HepG2 (cell line): ENCODE measurements around the gene CNOT10. TPM values are rescaled to one million over a fixed set of nuclear protein-coding genes. Genes with fewer than 3 reads are reported as not detected.
A peak's percentile ranks its signal among the peaks of the same experiment; 100 is the strongest.

Experiments used
- CEBPB ChIP-seq: IDR thresholded peaks from 2 replicates; pipeline ENCODE4 v1.6.1; 2011; ENCODE audit warnings: low read depth, low read length, improper control_type of control experiment, borderline replicate concordance
- CTCF ChIP-seq: sonication (generic); formaldehyde crosslinking; IDR thresholded peaks from 2 replicates; pipeline ENCODE4 v1.5.0; 2020; ENCODE audit warnings: mild to moderate bottlenecking, missing genetic modification reagents, moderate library complexity
- MAX ChIP-seq: IDR thresholded peaks from 2 replicates; pipeline ENCODE4 v1.6.1; 2012; ENCODE audit warnings: inconsistent platforms
- RAD21 ChIP-seq: fragments of 450-650 bp; formaldehyde crosslinking; IDR thresholded peaks from 2 replicates; pipeline ENCODE4 v1.5.0; 2020; ENCODE audit warnings: mild to moderate bottlenecking
- SAP130 ChIP-seq: IDR thresholded peaks from 2 replicates; pipeline ENCODE4 v1.6.1; 2016; ENCODE audit warnings: low read depth
- SMC3 ChIP-seq: IDR thresholded peaks from 2 replicates; pipeline ENCODE4 v1.6.1; 2011; ENCODE audit warnings: low read length, improper control_type of control experiment
- SOX13 ChIP-seq, 3 experiments: fragments of 450-650 bp in 1 of 3; sonication (generic) in 1 of 3; formaldehyde crosslinking in 1 of 3; IDR thresholded peaks in 2 of 3; conservative IDR thresholded peaks in 1 of 3; 2 replicates each; pipeline versions ENCODE4 v1.5.0 to v1.6.1; 2016 to 2020; ENCODE audit warnings: antibody characterized with exemption in 1 of 3, mild to moderate bottlenecking in 1 of 3, missing compliant biosample characterization in 1 of 3, missing genetic modification reagents in 1 of 3, moderate library complexity in 1 of 3
- STAG1 ChIP-seq: sonication (generic); formaldehyde crosslinking; IDR thresholded peaks from 2 replicates; pipeline ENCODE4 v1.4.0; 2020; ENCODE audit warnings: missing genetic modification reagents
- ZFX ChIP-seq: sonication (generic); formaldehyde crosslinking; IDR thresholded peaks from 2 replicates; pipeline ENCODE4 v1.4.0; 2020; ENCODE audit warnings: mild to moderate bottlenecking, low read depth, missing genetic modification reagents, moderate library complexity
- ZNF264 ChIP-seq: sonication (generic); formaldehyde crosslinking; IDR thresholded peaks from 2 replicates; pipeline ENCODE4 v1.4.0; 2020; ENCODE audit warnings: missing genetic modification reagents
- ZNF292 ChIP-seq: sonication (generic); formaldehyde crosslinking; IDR thresholded peaks from 2 replicates; pipeline ENCODE4 v1.8.1; 2022; ENCODE audit warnings: mild to moderate bottlenecking, low read depth, missing genetic modification reagents, borderline replicate concordance
- ZNF331 ChIP-seq: sonication (generic); formaldehyde crosslinking; IDR thresholded peaks from 2 replicates; pipeline ENCODE4 v1.4.0; 2020; ENCODE audit warnings: missing genetic modification reagents
- ZNF616 ChIP-seq: sonication (generic); formaldehyde crosslinking; IDR thresholded peaks from 2 replicates; pipeline ENCODE4 v1.5.0; 2020; ENCODE audit warnings: low read depth, mild to moderate bottlenecking, missing genetic modification reagents
- ZNF639 ChIP-seq: conservative IDR thresholded peaks from 2 replicates; pipeline ENCODE4 v1.6.1; 2018; ENCODE audit warnings: missing genetic modification reagents
- ZNF644 ChIP-seq: IDR thresholded peaks from 2 replicates; pipeline ENCODE4 v1.6.1; 2016; ENCODE audit warnings: low read depth
- ZNF687 ChIP-seq: sonication (generic); formaldehyde crosslinking; IDR thresholded peaks from 2 replicates; pipeline ENCODE4 v1.5.1; 2020; ENCODE audit warnings: mild to moderate bottlenecking, missing genetic modification reagents, moderate library complexity
- polyA plus RNA-seq, 8 experiments: library from polyadenylated mRNA; depleted of rRNA in 3 of 8; stranded (reverse) in 7 of 8; unstranded in 1 of 8; fragments of >200 nt; fragmentation: Illumina TruSeq in 4 of 8; extraction: Trizol in 4 of 8; gene quantifications; 2 replicates each; pipeline versions ENCODE4 v1.2.1 to v1.2.3, GENCODE V29; 2011 to 2016; ENCODE audit warnings: low read depth in 4 of 8, missing spikeins in 1 of 8, mixed read lengths in 1 of 8; ENCODE audit not compliant: insufficient read depth in 1 of 8
- total RNA-seq, 5 experiments: library from RNA; depleted of rRNA; stranded (reverse); fragments of >200 nt; fragmentation: Illumina TruSeq; extraction: Trizol; gene quantifications; 2 replicates each; pipeline ENCODE4 v1.2.3, GENCODE V29; 2016; ENCODE audit warnings: low read depth in 1 of 5

CNOT10 gene
- total and polyA plus RNA-seq, 2 of the 13 experiments (the other 11 are each of a cell fraction or from before 2014, with no cell fraction given), result 21.2 to 34.1 TPM

GRCh38 chr3:32778389-32778788 is 93.4 kb downstream of the CNOT10 start (continued):
- TF ChIP-seq ZNF639, result no peak
- peak; percentile 26; the same call in 1 of the 2 replicates for TF ChIP-seq STAG1 (CRISPR knock-in tag)
- no peak for TF ChIP-seq ZNF264
- peak; percentile 63; the same call in 1 of the 2 replicates for TF ChIP-seq CEBPB
- 0 out of 2 replicates have a peak, but pooled peaks have one; percentile 19 for TF ChIP-seq ZNF644 (CRISPR knock-in tag)
- peak; percentile 50 for TF ChIP-seq CTCF (CRISPR knock-in tag)
- no peak for TF ChIP-seq ZNF616
- TF ChIP-seq ZFX (CRISPR knock-in tag), result peak; percentile 23; the same call in 1 of the 2 replicates
- no peak for TF ChIP-seq SOX13 (IDR thresholded peaks at IDR 0.05)
- 0 out of 4 replicates have a peak, but pooled peaks of 1 of the 2 experiments have one; percentile 27 for TF ChIP-seq SOX13 (CRISPR knock-in tag; conservative IDR thresholded peaks at IDR 0.05 in 1 of 2, IDR thresholded peaks at IDR 0.05 in 1 of 2)
- peak; percentile 91 for TF ChIP-seq ZNF331 (CRISPR knock-in tag)
- peak; percentile 18; the same call in 1 of the 2 replicates for TF ChIP-seq ZNF687 (CRISPR knock-in tag)
- peak; percentile 53; the same call in 1 of the 2 replicates for TF ChIP-seq ZNF292
- TF ChIP-seq MAX, result peak; percentile 15; the same call in 1 of the 2 replicates
- peak; percentile 27; the same call in 1 of the 2 replicates for TF ChIP-seq SAP130 (CRISPR knock-in tag)
- peak; percentile 23; the same call in 1 of the 2 replicates for TF ChIP-seq RAD21 (CRISPR knock-in tag)
- TF ChIP-seq SMC3, result 0 out of 2 replicates have a peak, but pooled peaks have one; percentile 19
- TF ChIP-seq, all 625 proteins: peak for 19
